HG02981 (cell line): ENCODE data around the gene MUSK.

ENCODE experiments used
- ATAC-seq: cut with Tn5 transposase; IDR thresholded peaks from one replicate; pipeline ENCODE4 v1.9.1; 2021; ENCODE audit warnings: mild to moderate bottlenecking, moderate library complexity; ENCODE audit not compliant: unreplicated experiment

MUSK gene

GRCh38 chr9:110850401-110851135, 182.0 kb downstream of the MUSK start:
- ATAC-seq, result no peak
